Keratinocyte (primary cell): ENCODE measurements around the gene SEMA4A. TPM values are rescaled to one million over a fixed set of nuclear protein-coding genes. Genes with fewer than 3 reads are reported as not detected.

Experiments used
- DNase-seq: peaks from one replicate; pipeline ENCODE4 v3.0.0-alpha.2; 2011; ENCODE audit warnings: low read depth, missing footprints, low spot score
- FAIRE-seq: peaks from 2 replicates; lab custom pipeline; 2011; peaks lifted over from hg19 to GRCh38; lab: Jason Lieb, UNC
- H2AFZ ChIP-seq: 2 replicates; pipeline ENCODE4 v1.6.0; 2012; ENCODE audit warnings: low read length, control low read depth, inconsistent platforms; ENCODE audit not compliant: control insufficient read depth
- H3K27ac ChIP-seq: 2 replicates; pipeline ENCODE4 v1.5.1; 2011; ENCODE audit warnings: low read length; ENCODE audit not compliant: control insufficient read depth, insufficient read depth
- H3K27me3 ChIP-seq: 3 replicates; pipeline ENCODE4 v1.6.0; 2011; ENCODE audit warnings: low read length; ENCODE audit not compliant: control insufficient read depth, insufficient read depth; ENCODE audit errors: extremely low read depth
- H3K36me3 ChIP-seq, 2 experiments: 2 replicates in 1 of 2; 3 replicates in 1 of 2; pipeline ENCODE4 v1.5.1; 2011; ENCODE audit warnings: low read length in 2 of 2, mild to moderate bottlenecking in 1 of 2; ENCODE audit not compliant: control insufficient read depth in 2 of 2, insufficient read depth in 2 of 2; ENCODE audit errors: extremely low read depth in 1 of 2
- H3K4me1 ChIP-seq: 3 replicates; pipeline ENCODE4 v1.5.1; 2011; ENCODE audit warnings: low read length; ENCODE audit not compliant: control insufficient read depth, insufficient read depth; ENCODE audit errors: extremely low read depth
- H3K4me2 ChIP-seq: 3 replicates; pipeline ENCODE4 v1.6.0; 2011; ENCODE audit warnings: low read depth, low read length; ENCODE audit not compliant: control insufficient read depth, insufficient read depth; ENCODE audit errors: extremely low read depth
- H3K4me3 ChIP-seq, 3 experiments: fragments of 200-600 bp in 1 of 3; sonication (generic) in 1 of 3; 2 replicates in 2 of 3; 3 replicates in 1 of 3; pipeline ENCODE4 v1.5.1; 2011 to 2016; ENCODE audit warnings: low read length in 3 of 3, mild to moderate bottlenecking in 3 of 3, control low read depth in 2 of 3, inconsistent platforms in 1 of 3, low read depth in 1 of 3, mixed read lengths in 1 of 3, mixed run types in 1 of 3, moderate library complexity in 1 of 3; ENCODE audit not compliant: control insufficient read depth in 2 of 3, insufficient read depth in 2 of 3; ENCODE audit errors: extremely low read depth in 1 of 3
- H3K79me2 ChIP-seq: 2 replicates; pipeline ENCODE4 v1.6.0; 2012; ENCODE audit warnings: low read length; ENCODE audit not compliant: control insufficient read depth, insufficient read depth
- H3K9ac ChIP-seq: 3 replicates; pipeline ENCODE4 v1.6.0; 2011; ENCODE audit warnings: low read length; ENCODE audit not compliant: control insufficient read depth, insufficient read depth; ENCODE audit errors: extremely low read depth
- H3K9me1 ChIP-seq: 3 replicates; pipeline ENCODE4 v1.6.0; 2011; ENCODE audit warnings: low read length; ENCODE audit not compliant: control insufficient read depth, insufficient read depth; ENCODE audit errors: extremely low read depth
- H3K9me3 ChIP-seq: 2 replicates; pipeline ENCODE4 v1.5.1; 2012; ENCODE audit warnings: low read depth, low read length; ENCODE audit not compliant: control insufficient read depth
- H4K20me1 ChIP-seq: 3 replicates; pipeline ENCODE4 v1.6.0; 2011; ENCODE audit warnings: low read length; ENCODE audit not compliant: control insufficient read depth, insufficient read depth; ENCODE audit errors: extremely low read depth
- CTCF ChIP-seq, 3 experiments: IDR thresholded peaks in 1 of 3; conservative IDR thresholded peaks in 1 of 3; optimal IDR thresholded peaks in 1 of 3; 2 replicates in 2 of 3; 3 replicates in 1 of 3; pipeline versions ENCODE3 to v1.5.1; 2011; ENCODE audit warnings: low read length in 3 of 3, mild to moderate bottlenecking in 3 of 3, moderate library complexity in 2 of 3, control low read depth in 1 of 3, inconsistent platforms in 1 of 3; ENCODE audit not compliant: insufficient read depth in 2 of 3; ENCODE audit errors: extremely low read depth in 1 of 3
- EZH2 ChIP-seq: IDR thresholded peaks from one replicate; pipeline ENCODE4 v1.6.1; 2012; ENCODE audit warnings: inconsistent platforms, mild to moderate bottlenecking, low read length, moderate library complexity
- dilution Hi-C: fragments of 300-500 bp; cut with MboI; formaldehyde crosslinking; loops from one replicate; pipeline ENCODE4 v1.7.0; 2020; ENCODE audit warnings: low sequenced_read_pairs; ENCODE audit not compliant: extremely low pct_ligation_motif_present
- polyA plus RNA-seq, 5 experiments: library from polyadenylated mRNA; depleted of rRNA in 3 of 5; stranded (reverse) in 3 of 5; stranded (forward) in 1 of 5; unstranded in 1 of 5; fragments of >200 nt; gene quantifications; 1 replicate in 1 of 5; 2 replicates in 3 of 5; 3 replicates in 1 of 5; pipeline versions ENCODE4 v1.2.1 to v1.2.3, GENCODE V29; 2011 to 2012; ENCODE audit warnings: missing spikeins in 2 of 5, low read depth in 1 of 5, low replicate concordance in 1 of 5

Gene SEMA4A
- polyA plus RNA-seq, 1 donor (not counting 4 experiments of a cell fraction or from before 2014, with no cell fraction given): 7.9 TPM

GRCh38 chr1:156193488-156194299 is 40.3 kb downstream of the SEMA4A start, which contains the start of gene SLC25A44:
TSS of gene SLC25A44 (plus strand) at chr1:156194104. CDS start at chr1:156199848, 5,744 bp downstream.
- Histone ChIP-seq H3K9me1 (no peaks in the 10 kb centered on the region), H3K27ac (peak within 1 kb of the TSS; percentile 83), H4K20me1 (no peaks in the 10 kb centered on the region), H3K4me1 (peaks cover 8% of the 10 kb centered on the region), H2AFZ (peak within 1 kb of the TSS; percentile 64), H3K36me3 (peaks cover 2 to 8% of the 10 kb centered on the region in 2 experiments), H3K4me3 (peak within 1 kb of the TSS; percentile 62 to 86 (median 84)), H3K9ac (peak within 1 kb of the TSS; percentile 87), H3K9me3 (no peaks in the 10 kb centered on the region), H3K4me2 (peak within 1 kb of the TSS; percentile 93), H3K27me3 (no peaks in the 10 kb centered on the region), H3K79me2 (peaks cover 43% of the 10 kb centered on the region)
- TF ChIP-seq EZH2 (no peak), CTCF (optimal IDR thresholded peaks at IDR 0.05 in 1 of 3, IDR thresholded peaks at IDR 0.05 in 1 of 3, conservative IDR thresholded peaks at IDR 0.05 in 1 of 3; ENCODE audit: extremely low read depth in 1 of 3, insufficient read depth in 2 of 3, low read length in 3 of 3) (peak; percentile 27 to 54 (median 47))
- FAIRE-seq (peak; percentile 92), DNase-seq (peak; percentile 96)
- dilution Hi-C loops: no loop called here

- no peaks in the 10 kb centered on the region for H4K20me1 ChIP-seq
- DNase-seq: no peak
- H3K27me3 ChIP-seq: no peaks in the 10 kb centered on the region
- H2AFZ ChIP-seq: peak overlapping the region; percentile 46
- dilution Hi-C loops: no loop called here
- no peaks in the 10 kb centered on the region for H3K9me1 ChIP-seq
- H3K9ac ChIP-seq: peak overlapping the region; percentile 87
- TF ChIP-seq EZH2 (no peak), CTCF (optimal IDR thresholded peaks at IDR 0.05 in 1 of 3, IDR thresholded peaks at IDR 0.05 in 1 of 3, conservative IDR thresholded peaks at IDR 0.05 in 1 of 3; ENCODE audit: extremely low read depth in 1 of 3, insufficient read depth in 2 of 3, low read length in 3 of 3) (no peak)
- H3K36me3 ChIP-seq: peaks cover 5 to 8% of the 10 kb centered on the region in 2 experiments
- H3K4me1 ChIP-seq: peaks cover 8% of the 10 kb centered on the region
- no peaks in the 10 kb centered on the region for H3K9me3 ChIP-seq
- H3K4me2 ChIP-seq: peak overlapping the region; percentile 93
- peak overlapping the region; percentile 62 to 86 (median 84) for H3K4me3 ChIP-seq
- FAIRE-seq: no peak
- H3K27ac ChIP-seq: peak overlapping the region; percentile 83
- H3K79me2 ChIP-seq: peaks cover 48% of the 10 kb centered on the region
These were observed 40.9 kb downstream of the SEMA4A start for GRCh38 chr1:156194300-156194652.
